Measurements from ENCODE around the gene ATP10A.

Gene ATP10A

GRCh38 chr15:25728816-25729215 lies 134.3 kb downstream of the ATP10A start (continued):
- no peak for TF ChIP-seq PATZ1 (CRISPR knock-in tag; IDR thresholded peaks at IDR 0.05; ENCODE audit: borderline replicate concordance)
- TF ChIP-seq GLIS3 (CRISPR knock-in tag; IDR thresholded peaks at IDR 0.05), result no peak
- no peak for TF ChIP-seq PPARA (CRISPR knock-in tag; IDR thresholded peaks at IDR 0.05; ENCODE audit: borderline replicate concordance)
- no peak for TF ChIP-seq ZNF565 (CRISPR knock-in tag; conservative IDR thresholded peaks at IDR 0.05; ENCODE audit: low read depth)

DNA sequence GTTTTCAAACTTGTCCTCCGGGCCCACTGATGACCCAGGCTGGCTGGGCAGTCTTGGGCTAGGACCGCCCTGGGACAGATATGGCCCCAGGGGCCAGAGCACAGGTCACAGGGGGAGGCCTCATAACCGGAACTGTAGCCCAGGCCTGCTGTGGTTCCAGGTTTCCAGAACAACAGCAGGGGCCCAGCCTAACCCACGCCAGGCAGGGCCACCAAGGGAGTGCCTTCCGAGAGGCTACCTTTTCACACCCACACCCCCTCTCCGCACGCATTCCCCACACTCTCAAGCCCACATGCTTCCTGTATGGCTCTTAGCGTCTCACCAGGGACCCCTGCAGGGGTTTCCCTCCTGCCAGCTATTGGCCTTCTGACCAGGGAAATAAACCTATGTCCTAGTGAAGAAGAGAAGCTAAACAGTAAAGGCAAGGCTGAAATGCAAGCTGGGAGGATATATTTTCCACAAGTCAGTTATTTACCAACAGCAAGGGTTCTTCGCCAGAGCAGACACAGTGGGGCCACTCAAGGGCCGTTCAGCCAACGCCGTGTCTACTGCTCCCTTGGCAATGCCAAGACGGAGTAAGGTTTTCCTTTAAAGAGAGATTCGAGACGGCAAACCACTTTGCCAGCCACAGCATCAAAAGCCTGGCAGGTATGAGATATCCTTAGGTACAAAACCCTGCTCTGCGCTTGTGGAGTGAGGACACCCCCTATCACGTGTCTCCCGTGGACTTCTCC lies 135.1 kb downstream of the ATP10A start:
- no peak for ATAC-seq
- TF ChIP-seq ZC3H10 (CRISPR knock-in tag; IDR thresholded peaks at IDR 0.05) (no peak), ZFP30 (CRISPR knock-in tag; IDR thresholded peaks at IDR 0.05) (no peak), CREB5 (CRISPR knock-in tag; IDR thresholded peaks at IDR 0.05; ENCODE audit: low read depth) (no peak), ZNF565 (CRISPR knock-in tag; conservative IDR thresholded peaks at IDR 0.05; ENCODE audit: low read depth) (no peak), PATZ1 (CRISPR knock-in tag; IDR thresholded peaks at IDR 0.05; ENCODE audit: borderline replicate concordance) (no peak), TCF4 (CRISPR knock-in tag; IDR thresholded peaks at IDR 0.05; ENCODE audit: borderline replicate concordance) (no peak)
- TF ChIP-seq, protein P1, sequence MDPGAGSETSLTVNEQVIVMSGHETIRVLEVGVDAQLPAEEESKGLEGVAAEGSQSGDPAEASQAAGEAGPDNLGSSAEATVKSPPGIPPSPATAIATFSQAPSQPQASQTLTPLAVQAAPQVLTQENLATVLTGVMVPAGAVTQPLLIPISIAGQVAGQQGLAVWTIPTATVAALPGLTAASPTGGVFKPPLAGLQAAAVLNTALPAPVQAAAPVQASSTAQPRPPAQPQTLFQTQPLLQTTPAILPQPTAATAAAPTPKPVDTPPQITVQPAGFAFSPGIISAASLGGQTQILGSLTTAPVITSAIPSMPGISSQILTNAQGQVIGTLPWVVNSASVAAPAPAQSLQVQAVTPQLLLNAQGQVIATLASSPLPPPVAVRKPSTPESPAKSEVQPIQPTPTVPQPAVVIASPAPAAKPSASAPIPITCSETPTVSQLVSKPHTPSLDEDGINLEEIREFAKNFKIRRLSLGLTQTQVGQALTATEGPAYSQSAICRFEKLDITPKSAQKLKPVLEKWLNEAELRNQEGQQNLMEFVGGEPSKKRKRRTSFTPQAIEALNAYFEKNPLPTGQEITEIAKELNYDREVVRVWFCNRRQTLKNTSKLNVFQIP (CRISPR knock-in tag; IDR thresholded peaks at IDR 0.05; ENCODE audit: borderline replicate concordance, low read depth), result no peak

DNA sequence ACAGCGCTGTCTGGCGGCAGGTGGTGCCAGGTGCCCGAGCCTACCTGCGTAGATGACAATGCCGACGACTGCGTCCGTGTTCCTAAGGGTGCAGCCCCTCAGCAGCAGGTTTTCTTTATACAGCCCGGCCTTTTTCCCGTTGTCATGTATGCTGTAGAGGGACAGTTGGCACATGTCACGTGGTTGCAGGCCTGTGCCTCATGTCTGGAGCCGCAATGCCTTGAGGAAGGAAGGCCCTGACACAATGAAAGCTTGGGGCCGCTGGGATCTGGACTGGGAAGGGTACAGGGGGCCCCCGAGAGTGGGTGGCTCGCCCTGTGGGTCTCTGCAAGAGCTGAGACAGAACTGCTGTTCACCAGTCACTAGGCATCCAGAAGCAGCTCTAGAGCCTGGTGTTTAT lies 136.0 kb downstream of the ATP10A start:
- TF ChIP-seq CSRNP3 (CRISPR knock-in tag; IDR thresholded peaks at IDR 0.05) (no peak), CSDC2 (CRISPR knock-in tag; IDR thresholded peaks at IDR 0.05) (no peak), ZNF70 (CRISPR knock-in tag; IDR thresholded peaks at IDR 0.05) (no peak), ESRRG (CRISPR knock-in tag; IDR thresholded peaks at IDR 0.05) (no peak), OSR1 (CRISPR knock-in tag; IDR thresholded peaks at IDR 0.05) (no peak), TOX (CRISPR knock-in tag; IDR thresholded peaks at IDR 0.05; ENCODE audit: borderline replicate concordance) (no peak), ARNTL (CRISPR knock-in tag; IDR thresholded peaks at IDR 0.05; ENCODE audit: borderline replicate concordance, low read depth) (no peak), RARB (CRISPR knock-in tag; IDR thresholded peaks at IDR 0.05) (no peak), ISL1 (CRISPR knock-in tag; IDR thresholded peaks at IDR 0.05) (no peak), ZC3H10 (CRISPR knock-in tag; IDR thresholded peaks at IDR 0.05) (no peak), ZFP30 (CRISPR knock-in tag; IDR thresholded peaks at IDR 0.05) (no peak), ZNF565 (CRISPR knock-in tag; conservative IDR thresholded peaks at IDR 0.05; ENCODE audit: low read depth) (no peak), GLIS3 (CRISPR knock-in tag; IDR thresholded peaks at IDR 0.05) (no peak)
- TF ChIP-seq, protein P1 (CRISPR knock-in tag; IDR thresholded peaks at IDR 0.05; ENCODE audit: borderline replicate concordance, low read depth), result no peak
- no peak for ATAC-seq
